HepG2 (cell line): Measurements from ENCODE around the gene RHCE.

Experiments used
- SUZ12 ChIP-seq: fragments of 150-350 bp; IDR thresholded peaks from 2 replicates; pipeline ENCODE4 v1.6.1; 2014; ENCODE audit warnings: low read depth, low read length
- ZFYVE20 ChIP-seq: sonication (generic); formaldehyde crosslinking; IDR thresholded peaks from 2 replicates; pipeline ENCODE4 v1.8.0; 2023; ENCODE audit warnings: low read depth, mild to moderate bottlenecking, moderate library complexity, missing genetic modification reagents, borderline replicate concordance
- TF ChIP-seq, protein P1 (sequence below): sonication (generic); formaldehyde crosslinking; IDR thresholded peaks from 2 replicates; pipeline ENCODE4 v1.4.0; 2020; ENCODE audit warnings: missing genetic modification reagents, borderline replicate concordance

DNA sequence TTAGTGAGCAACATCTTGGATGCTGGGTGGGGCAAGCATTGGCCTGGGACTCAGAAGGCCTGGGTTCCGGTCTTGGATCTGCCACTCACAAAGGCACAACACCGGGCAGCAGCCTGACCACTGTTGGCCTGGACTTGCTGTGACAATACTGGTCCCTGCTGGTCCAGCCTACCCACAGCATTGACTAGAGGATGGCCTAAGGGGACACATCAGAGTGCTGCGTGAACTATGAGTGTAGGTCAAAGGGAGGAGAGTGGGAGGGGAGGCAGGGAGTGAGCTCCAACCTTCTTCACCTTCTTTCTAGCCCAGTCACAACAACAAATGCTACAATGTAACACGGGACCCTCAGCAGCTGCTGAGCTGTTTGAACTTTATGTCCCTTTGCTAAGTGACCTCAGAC, 51.4 kb downstream of the RHCE start:
- TF ChIP-seq ZFYVE20 (CRISPR knock-in tag) (no peak), SUZ12 (no peak)
- TF ChIP-seq, protein P1, sequence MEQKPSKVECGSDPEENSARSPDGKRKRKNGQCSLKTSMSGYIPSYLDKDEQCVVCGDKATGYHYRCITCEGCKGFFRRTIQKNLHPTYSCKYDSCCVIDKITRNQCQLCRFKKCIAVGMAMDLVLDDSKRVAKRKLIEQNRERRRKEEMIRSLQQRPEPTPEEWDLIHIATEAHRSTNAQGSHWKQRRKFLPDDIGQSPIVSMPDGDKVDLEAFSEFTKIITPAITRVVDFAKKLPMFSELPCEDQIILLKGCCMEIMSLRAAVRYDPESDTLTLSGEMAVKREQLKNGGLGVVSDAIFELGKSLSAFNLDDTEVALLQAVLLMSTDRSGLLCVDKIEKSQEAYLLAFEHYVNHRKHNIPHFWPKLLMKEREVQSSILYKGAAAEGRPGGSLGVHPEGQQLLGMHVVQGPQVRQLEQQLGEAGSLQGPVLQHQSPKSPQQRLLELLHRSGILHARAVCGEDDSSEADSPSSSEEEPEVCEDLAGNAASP (CRISPR knock-in tag) = no peak
